ENCODE data around the gene MGAT4A. TPM values are rescaled to one million over a fixed set of nuclear protein-coding genes. Genes with fewer than 3 reads are reported as not detected.

The MGAT4A gene
- total RNA-seq, 3 donors from 2014 or later (not counting 1 experiment from before 2014, with no cell fraction given), result 91.6 to 114 (median 96.4) TPM

DNA sequence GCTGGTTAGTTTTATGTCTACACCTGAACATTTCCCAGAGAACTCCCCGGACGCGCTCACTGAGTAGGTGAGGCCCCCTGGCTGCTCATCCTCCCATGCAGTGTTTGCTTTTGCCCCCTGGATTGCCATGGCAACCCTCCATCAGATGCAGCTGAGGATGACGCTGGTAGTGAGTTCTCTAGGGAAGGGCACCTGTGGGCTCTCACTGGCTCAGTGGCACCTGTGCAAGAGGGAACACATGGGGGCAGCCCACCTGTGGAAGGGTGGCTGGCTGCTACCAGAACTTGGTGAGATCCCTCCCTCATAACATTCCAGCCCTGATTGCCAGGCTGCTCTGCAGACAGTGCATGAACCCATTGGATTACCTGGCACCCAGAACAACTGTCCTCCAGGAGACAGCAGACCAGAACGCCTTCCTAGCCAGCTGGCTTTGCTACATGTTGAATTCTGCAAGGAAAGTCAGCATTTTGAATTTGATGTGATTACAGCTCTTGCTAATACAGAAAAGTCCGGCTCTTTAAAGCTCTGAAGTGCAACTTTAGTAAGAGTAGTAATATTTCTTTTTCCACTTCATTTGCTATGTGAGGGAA lies 144.3 kb downstream of the MGAT4A start:
- Mint-ChIP-seq H3K4me1 (peaks cover 5 to 7% of the 10 kb centered on the region in 2 donors), H3K4me3 (no peak overlapping the region), H3K9me3 (no peaks in the 10 kb centered on the region), H3K27me3 (ENCODE audit: low read depth in 2 of 2) (no peaks in the 10 kb centered on the region), H3K36me3 (peaks cover 33% of the 10 kb centered on the region), H3K27ac (peak overlapping the region in 1 of 2 donors; percentile 77)
- H3K27ac ChIP-seq (ENCODE audit: low read length), result no peak overlapping the region
- no peak overlapping the region for H3K4me3 ChIP-seq (ENCODE audit: low read length)
- H3K4me1 ChIP-seq (ENCODE audit: control insufficient read depth, insufficient read depth, low read length), result no peaks in the 10 kb centered on the region
- intact Hi-C loops (cut with micrococcal nuclease), result no loop called here
- no peak for DNase-seq
- peaks cover 86% of the 10 kb centered on the region for H3K36me3 ChIP-seq (ENCODE audit: control insufficient read depth, insufficient read depth, low read length)
- TF ChIP-seq, protein P1, sequence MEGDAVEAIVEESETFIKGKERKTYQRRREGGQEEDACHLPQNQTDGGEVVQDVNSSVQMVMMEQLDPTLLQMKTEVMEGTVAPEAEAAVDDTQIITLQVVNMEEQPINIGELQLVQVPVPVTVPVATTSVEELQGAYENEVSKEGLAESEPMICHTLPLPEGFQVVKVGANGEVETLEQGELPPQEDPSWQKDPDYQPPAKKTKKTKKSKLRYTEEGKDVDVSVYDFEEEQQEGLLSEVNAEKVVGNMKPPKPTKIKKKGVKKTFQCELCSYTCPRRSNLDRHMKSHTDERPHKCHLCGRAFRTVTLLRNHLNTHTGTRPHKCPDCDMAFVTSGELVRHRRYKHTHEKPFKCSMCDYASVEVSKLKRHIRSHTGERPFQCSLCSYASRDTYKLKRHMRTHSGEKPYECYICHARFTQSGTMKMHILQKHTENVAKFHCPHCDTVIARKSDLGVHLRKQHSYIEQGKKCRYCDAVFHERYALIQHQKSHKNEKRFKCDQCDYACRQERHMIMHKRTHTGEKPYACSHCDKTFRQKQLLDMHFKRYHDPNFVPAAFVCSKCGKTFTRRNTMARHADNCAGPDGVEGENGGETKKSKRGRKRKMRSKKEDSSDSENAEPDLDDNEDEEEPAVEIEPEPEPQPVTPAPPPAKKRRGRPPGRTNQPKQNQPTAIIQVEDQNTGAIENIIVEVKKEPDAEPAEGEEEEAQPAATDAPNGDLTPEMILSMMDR (IDR thresholded peaks at IDR 0.05), result no peak
- 94% methylated on average over 5 of the region's 6 CpGs for WGBS (ENCODE audit: insufficient coverage)
- no peaks in the 10 kb centered on the region for H3K9me3 ChIP-seq (ENCODE audit: control insufficient read depth, insufficient read depth, low read length)
- no peaks in the 10 kb centered on the region for H3K27me3 ChIP-seq (ENCODE audit: control insufficient read depth, insufficient read depth, low read length)
- no peak for ATAC-seq

DNA sequence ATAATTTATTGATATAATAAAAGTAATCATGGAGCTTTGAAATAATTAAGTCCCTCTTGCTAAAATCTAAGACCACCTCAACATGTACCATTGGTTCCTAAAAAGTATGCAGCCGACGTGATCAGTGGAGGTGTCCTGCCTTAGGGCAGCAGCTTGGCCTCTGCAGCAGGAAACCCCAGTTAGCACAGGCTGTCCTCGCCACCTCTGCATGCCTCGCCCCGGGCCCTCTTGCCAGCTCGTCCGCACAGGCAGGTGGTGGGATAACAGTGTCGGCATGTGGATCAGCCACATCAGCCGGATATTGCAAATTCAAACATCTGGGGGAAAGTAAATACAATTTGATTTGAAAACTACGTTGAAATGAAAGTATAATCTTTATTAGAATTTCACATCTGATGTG lies 145.5 kb downstream of the MGAT4A start:
- H3K4me1 ChIP-seq (ENCODE audit: control insufficient read depth, insufficient read depth, low read length), result no peaks in the 10 kb centered on the region
- H3K4me1 Mint-ChIP-seq, result no peaks in the 10 kb centered on the region
- DNase-seq (no peak), ATAC-seq (no peak)
- WGBS (ENCODE audit: insufficient coverage), result 98% methylated on average over 10 of the region's 10 CpGs
- H3K4me3 Mint-ChIP-seq, result no peak overlapping the region
- H3K27me3 Mint-ChIP-seq (ENCODE audit: low read depth in 2 of 2), result no peaks in the 10 kb centered on the region
- TF ChIP-seq, protein P1 (IDR thresholded peaks at IDR 0.05), result no peak
- H3K4me3 ChIP-seq (ENCODE audit: low read length), result no peak overlapping the region
- no peaks in the 10 kb centered on the region for H3K9me3 Mint-ChIP-seq
- H3K9me3 ChIP-seq (ENCODE audit: control insufficient read depth, insufficient read depth, low read length), result no peaks in the 10 kb centered on the region
- peaks cover 24% of the 10 kb centered on the region for H3K36me3 Mint-ChIP-seq
- no peak overlapping the region for H3K27ac Mint-ChIP-seq
- no peak overlapping the region for H3K27ac ChIP-seq (ENCODE audit: low read length)
- no peaks in the 10 kb centered on the region for H3K27me3 ChIP-seq (ENCODE audit: control insufficient read depth, insufficient read depth, low read length)
- peaks cover 85% of the 10 kb centered on the region for H3K36me3 ChIP-seq (ENCODE audit: control insufficient read depth, insufficient read depth, low read length)
- intact Hi-C loops (cut with micrococcal nuclease), result no loop called here

DNA sequence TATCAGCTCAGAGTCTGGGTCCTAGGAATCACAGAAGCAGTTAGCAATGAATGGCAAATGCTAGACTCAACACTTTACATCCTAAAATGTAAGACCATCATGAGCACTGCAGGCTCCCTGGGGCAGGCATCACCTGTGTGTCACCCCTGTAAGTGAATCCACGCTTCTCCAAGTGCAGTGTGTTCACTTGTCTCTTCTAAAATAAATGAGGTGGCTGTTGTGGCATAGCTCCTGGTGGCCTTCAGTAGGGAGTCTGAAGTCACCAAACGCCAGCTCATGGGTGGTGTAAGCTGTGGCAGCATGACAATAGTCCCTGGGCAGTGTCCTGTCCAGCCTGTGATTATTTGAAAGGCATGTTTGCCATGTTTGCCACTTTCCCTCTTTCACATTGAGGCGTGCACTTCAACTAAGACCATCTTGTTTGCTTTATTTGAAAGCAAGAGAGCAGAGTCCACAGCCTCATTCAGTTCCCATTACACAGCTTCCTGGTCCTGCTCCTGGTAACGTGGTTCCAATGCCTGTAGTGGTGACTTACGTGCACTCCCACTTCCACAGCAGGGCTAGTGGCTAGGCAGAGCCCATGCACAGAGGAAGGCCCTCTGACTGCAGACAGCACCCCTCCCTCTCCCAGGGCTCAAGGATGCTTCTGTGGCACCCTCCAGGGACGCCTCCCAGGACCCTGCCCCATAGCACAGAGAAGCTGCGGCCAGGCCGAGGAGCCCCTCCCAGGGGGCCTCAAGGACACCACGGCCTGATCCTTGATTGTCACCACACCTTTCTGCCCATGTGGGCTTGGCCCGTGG lies 146.9 kb downstream of the MGAT4A start:
- no peaks in the 10 kb centered on the region for H3K4me1 ChIP-seq (ENCODE audit: control insufficient read depth, insufficient read depth, low read length)
- H3K36me3 Mint-ChIP-seq, result peaks cover 22% of the 10 kb centered on the region
- peaks cover 90% of the 10 kb centered on the region for H3K36me3 ChIP-seq (ENCODE audit: control insufficient read depth, insufficient read depth, low read length)
- DNase-seq, result no peak
- no peaks in the 10 kb centered on the region for H3K9me3 Mint-ChIP-seq
- ATAC-seq, result no peak
- no peak overlapping the region for H3K27ac ChIP-seq (ENCODE audit: low read length)
- WGBS (ENCODE audit: insufficient coverage), result 95% methylated on average over 10 of the region's 10 CpGs
- H3K9me3 ChIP-seq (ENCODE audit: control insufficient read depth, insufficient read depth, low read length), result no peaks in the 10 kb centered on the region
- H3K27ac Mint-ChIP-seq, result no peak overlapping the region
- H3K4me3 Mint-ChIP-seq, result no peak overlapping the region
- H3K4me3 ChIP-seq (ENCODE audit: low read length), result no peak overlapping the region
- no peaks in the 10 kb centered on the region for H3K4me1 Mint-ChIP-seq
- intact Hi-C loops (cut with micrococcal nuclease), result no loop called here
- TF ChIP-seq, protein P1 (IDR thresholded peaks at IDR 0.05), result no peak
- no peaks in the 10 kb centered on the region for H3K27me3 ChIP-seq (ENCODE audit: control insufficient read depth, insufficient read depth, low read length)
- no peaks in the 10 kb centered on the region for H3K27me3 Mint-ChIP-seq (ENCODE audit: low read depth in 2 of 2)

Data from natural killer cell (primary cell).